HG02623 (cell line): ENCODE data around the gene CFAP74.

Experiments used
- ATAC-seq: cut with Tn5 transposase; IDR thresholded peaks from one replicate; pipeline ENCODE4 v1.9.1; 2021; ENCODE audit warnings: moderate library complexity; ENCODE audit not compliant: unreplicated experiment

CFAP74 gene

GRCh38 chr1:2019571-2020309, 16.2 kb upstream of the CFAP74 start:
- no peak for ATAC-seq

GRCh38 chr1:2019172-2019543, 15.6 kb upstream of the CFAP74 start, which contains the start of gene GABRD:
Gene GABRD, plus strand, starts transcription at chr1:2019345. Its CDS starts 79 bp downstream, at chr1:2019424.
- ATAC-seq: no peak

- no peak for ATAC-seq
These were observed 14.9 kb upstream of the CFAP74 start for GRCh38 chr1:2018217-2019171.

GRCh38 chr1:2016123-2016522, 12.5 kb upstream of the CFAP74 start:
- no peak for ATAC-seq

GRCh38 chr1:2014741-2015735, 11.5 kb upstream of the CFAP74 start:
- ATAC-seq: no peak

GRCh38 chr1:2014181-2014580, 10.6 kb upstream of the CFAP74 start:
- ATAC-seq: no peak

GRCh38 chr1:2009101-2010053, 5.8 kb upstream of the CFAP74 start:
- no peak for ATAC-seq

- no peak for ATAC-seq
These were observed 1.3 kb upstream of the CFAP74 start for GRCh38 chr1:2004856-2005255.

GRCh38 chr1:2001773-2002411, 1.7 kb downstream of the CFAP74 start:
- no peak for ATAC-seq

GRCh38 chr1:2000850-2001249, 2.7 kb downstream of the CFAP74 start:
- no peak for ATAC-seq

GRCh38 chr1:2000432-2000831, 3.2 kb downstream of the CFAP74 start:
- ATAC-seq: no peak

GRCh38 chr1:1997576-1997975, 6.0 kb downstream of the CFAP74 start:
- ATAC-seq: no peak

GRCh38 chr1:1996207-1996651, 7.4 kb downstream of the CFAP74 start:
- ATAC-seq: no peak

GRCh38 chr1:1994536-1994935, 9.1 kb downstream of the CFAP74 start:
- no peak for ATAC-seq

- no peak for ATAC-seq
These were observed 13.4 kb downstream of the CFAP74 start for GRCh38 chr1:1990222-1990621.

- no peak for ATAC-seq
These were observed 13.8 kb downstream of the CFAP74 start for GRCh38 chr1:1989789-1990188.

- ATAC-seq: no peak
These were observed 14.5 kb downstream of the CFAP74 start for GRCh38 chr1:1989102-1989542.

- ATAC-seq: no peak
These were observed 15.3 kb downstream of the CFAP74 start for GRCh38 chr1:1988061-1988945.
